HCT116 (cell line): ENCODE measurements around the gene SLC4A11. TPM values are rescaled to one million over a fixed set of nuclear protein-coding genes. Genes with fewer than 3 reads are reported as not detected.

Experiments
- ATAC-seq: fragments of 200-7000 bp; cut with Tn5 transposase; 2 replicates; pipeline ENCODE4 v1.9.1; 2020; ENCODE audit warnings: mild to moderate bottlenecking, moderate library complexity
- BruUV-seq: library from RNA; stranded (reverse); fragments of 400-500 nt; replicated peaks from 2 replicates; lab custom pipeline; 2021; lab: Mats Ljungman, UMichigan
- CTCF ChIA-PET: fragments of 300-600 bp; sonication (Branson Sonifier 250); formaldehyde crosslinking; loops from one replicate; lab custom pipeline; 2021; ENCODE audit warnings: antibody characterized with exemption; lab: Charles Lee
- POLR2A ChIA-PET: fragments of 300-600, 350-600 bp; sonication (Branson Sonifier 250); formaldehyde crosslinking; loops from one replicate; lab custom pipeline; 2021; ENCODE audit warnings: antibody characterized with exemption; lab: Charles Lee
- RAD21 ChIA-PET, 2 experiments: fragments of 300-600 bp; sonication (Branson Sonifier 250); formaldehyde crosslinking; loops; one replicate each; lab custom pipeline; 2023; ENCODE audit warnings: low total read pairs in 2 of 2; ENCODE audit not compliant: uncharacterized antibody in 2 of 2, unreplicated experiment in 2 of 2, low non-redundant PET in 1 of 2; lab: Charles Lee
- DNase-seq: peaks from one replicate; pipeline ENCODE4 v3.0.0-alpha.2; 2010; ENCODE audit warnings: low read depth, low spot score
- H2AFZ ChIP-seq: fragments of 200-600 bp; shearing (Covaris generic), sonication (generic); 2 replicates; pipeline ENCODE4 v1.6.1; 2017; ENCODE audit warnings: low read depth, mixed run types, mixed read lengths, antibody characterized with exemption, low read length; ENCODE audit not compliant: poor library complexity, severe bottlenecking
- H3K27ac ChIP-seq: 2 replicates; pipeline ENCODE4 v1.5.1; 2012; ENCODE audit warnings: low read depth, low read length
- H3K27me3 ChIP-seq: fragments of 200-600 bp; sonication (generic); 2 replicates; pipeline ENCODE4 v1.6.1; 2016; ENCODE audit warnings: mixed run types, low read length, mixed read lengths; ENCODE audit not compliant: insufficient read depth
- H3K36me3 ChIP-seq, 2 experiments: fragments of 200-500 bp in 1 of 2; fragments of 200-600 bp in 1 of 2; sonication (Bioruptor generic) in 1 of 2; sonication (generic) in 1 of 2; 2 replicates each; pipeline versions ENCODE4 v1.5.1 to v1.6.1; 2014 to 2016; ENCODE audit warnings: low read length in 2 of 2, inconsistent platforms in 1 of 2, mixed read lengths in 1 of 2, mixed run types in 1 of 2; ENCODE audit not compliant: insufficient read depth in 2 of 2, control insufficient read depth in 1 of 2
- H3K4me1 ChIP-seq, 2 experiments: fragments of 200-600 bp in 1 of 2; sonication (generic) in 1 of 2; 2 replicates each; pipeline versions ENCODE4 v1.5.1 to v1.6.1; 2012 to 2017; ENCODE audit warnings: low read length in 2 of 2, inconsistent platforms in 1 of 2, mild to moderate bottlenecking in 1 of 2, mixed read lengths in 1 of 2, mixed run types in 1 of 2, moderate library complexity in 1 of 2; ENCODE audit not compliant: insufficient read depth in 2 of 2, control insufficient read depth in 1 of 2
- H3K4me2 ChIP-seq: fragments of 200-600 bp; sonication (generic); 2 replicates; pipeline ENCODE4 v1.6.1; 2017; ENCODE audit warnings: mixed run types, low read length, mixed read lengths
- H3K4me3 ChIP-seq, 2 experiments: fragments of 200-600 bp in 1 of 2; sonication (generic) in 1 of 2; replicated peaks in 1 of 2; 2 replicates each; pipeline ENCODE4 v1.5.1; 2011 to 2016; ENCODE audit warnings: low read length in 2 of 2, control low read depth in 1 of 2, low read depth in 1 of 2, mild to moderate bottlenecking in 1 of 2, mixed read lengths in 1 of 2, mixed run types in 1 of 2
- H3K79me2 ChIP-seq: fragments of 200-600 bp; sonication (generic); 2 replicates; pipeline ENCODE4 v1.6.1; 2017; ENCODE audit warnings: mild to moderate bottlenecking, mixed run types, low read length, moderate library complexity, mixed read lengths; ENCODE audit not compliant: insufficient read depth
- H3K9ac ChIP-seq: fragments of 200-600 bp; sonication (generic); 2 replicates; pipeline ENCODE4 v1.6.1; 2016; ENCODE audit warnings: low read length, mixed read lengths
- H3K9me2 ChIP-seq: fragments of 200-600 bp; sonication (generic), shearing (Covaris generic); 2 replicates; pipeline ENCODE4 v1.6.1; 2017; ENCODE audit warnings: mixed run types, mild to moderate bottlenecking, moderate library complexity; ENCODE audit not compliant: insufficient read depth
- H3K9me3 ChIP-seq, 2 experiments: fragments of 200-500 bp in 1 of 2; fragments of 200-600 bp in 1 of 2; sonication (Bioruptor generic) in 1 of 2; sonication (generic) in 1 of 2; 2 replicates each; pipeline ENCODE4 v1.6.1; 2014 to 2017; ENCODE audit warnings: low read length in 2 of 2, mixed read lengths in 2 of 2, inconsistent platforms in 1 of 2, low read depth in 1 of 2, mild to moderate bottlenecking in 1 of 2, mixed run types in 1 of 2, moderate library complexity in 1 of 2; ENCODE audit not compliant: control insufficient read depth in 1 of 2, insufficient read depth in 1 of 2
- H4K20me1 ChIP-seq: fragments of 200-600 bp; sonication (generic), shearing (Covaris generic); 2 replicates; pipeline ENCODE4 v1.6.1; 2017; ENCODE audit warnings: mixed run types, mild to moderate bottlenecking, moderate library complexity; ENCODE audit not compliant: insufficient read depth
- ELF1 ChIP-seq: IDR thresholded peaks from 2 replicates; pipeline ENCODE4 v1.6.1; 2012; ENCODE audit warnings: low read depth, borderline replicate concordance
- JUND ChIP-seq: IDR thresholded peaks from 2 replicates; pipeline ENCODE4 v1.6.1; 2012
- POLR2A ChIP-seq: IDR thresholded peaks from 2 replicates; pipeline ENCODE4 v1.7.0; 2011; ENCODE audit warnings: borderline replicate concordance; ENCODE audit not compliant: insufficient read depth, insufficient read length; ENCODE audit errors: extremely low read depth
- SIN3A ChIP-seq: IDR thresholded peaks from 2 replicates; pipeline ENCODE4 v1.6.1; 2012; ENCODE audit warnings: low read depth
- SP1 ChIP-seq: IDR thresholded peaks from 2 replicates; pipeline ENCODE4 v1.6.1; 2012; ENCODE audit warnings: low read depth
- YY1 ChIP-seq: IDR thresholded peaks from 2 replicates; pipeline ENCODE4 v1.6.1; 2011; ENCODE audit warnings: low read length, low read depth, moderate library complexity, mild to moderate bottlenecking; ENCODE audit not compliant: insufficient replicate concordance; ENCODE audit errors: extremely low read depth
- ZBTB33 ChIP-seq: IDR thresholded peaks from 2 replicates; pipeline ENCODE4 v1.6.1; 2011; ENCODE audit warnings: mild to moderate bottlenecking, low read length, moderate library complexity; ENCODE audit not compliant: insufficient replicate concordance; ENCODE audit errors: extremely low read depth
- ZFX ChIP-seq: fragments of 450-650 bp; IDR thresholded peaks from 2 replicates; pipeline ENCODE4 v1.6.1; 2017
- ZNF274 ChIP-seq: fragments of 200-500 bp; sonication (Bioruptor generic); IDR thresholded peaks from 2 replicates; pipeline ENCODE4 v1.6.1; 2014; ENCODE audit warnings: mild to moderate bottlenecking, low read depth, low read length, inconsistent platforms
- intact Hi-C: fragments of 100-400 bp; cut with micrococcal nuclease; formaldehyde crosslinking; loops from 2 replicates; pipeline ENCODE4 v1.10.0; 2022
- total RNA-seq: library from RNA; stranded (reverse); gene quantifications from one replicate; pipeline ENCODE4 v1.2.1, GENCODE V29; 2021; ENCODE audit not compliant: unreplicated experiment
- TF ChIP-seq, protein P1 (sequence below): IDR thresholded peaks from 2 replicates; pipeline ENCODE4 v1.6.1; 2012; ENCODE audit warnings: low read depth

The SLC4A11 gene
- total RNA-seq, 1 experiment from 2014 or later: 22.7 TPM

- no peak for TF ChIP-seq ZBTB33
- no peak for TF ChIP-seq ZNF274
- no peak for TF ChIP-seq SP1
- no peak for TF ChIP-seq JUND
- TF ChIP-seq ZFX: no peak
- TF ChIP-seq, all 23 proteins: peak for 0
Observed at GRCh38 chr20:3273371-3273770, 34.4 kb upstream of the SLC4A11 start (continued).

- RAD21 ChIA-PET: no interaction called here
- Histone ChIP-seq H3K27me3 (no peaks in the 10 kb centered on the region), H3K9me2 (no peaks in the 10 kb centered on the region), H3K36me3 (no peaks in the 10 kb centered on the region), H2AFZ (no peak overlapping the region), H3K79me2 (no peaks in the 10 kb centered on the region), H3K4me3 (no peak overlapping the region), H3K27ac (no peak overlapping the region), H3K4me2 (no peak overlapping the region), H3K4me1 (no peaks in the 10 kb centered on the region), H3K9ac (no peak overlapping the region), H4K20me1 (no peaks in the 10 kb centered on the region), H3K9me3 (no peaks in the 10 kb centered on the region)
- TF ChIP-seq, protein P1, sequence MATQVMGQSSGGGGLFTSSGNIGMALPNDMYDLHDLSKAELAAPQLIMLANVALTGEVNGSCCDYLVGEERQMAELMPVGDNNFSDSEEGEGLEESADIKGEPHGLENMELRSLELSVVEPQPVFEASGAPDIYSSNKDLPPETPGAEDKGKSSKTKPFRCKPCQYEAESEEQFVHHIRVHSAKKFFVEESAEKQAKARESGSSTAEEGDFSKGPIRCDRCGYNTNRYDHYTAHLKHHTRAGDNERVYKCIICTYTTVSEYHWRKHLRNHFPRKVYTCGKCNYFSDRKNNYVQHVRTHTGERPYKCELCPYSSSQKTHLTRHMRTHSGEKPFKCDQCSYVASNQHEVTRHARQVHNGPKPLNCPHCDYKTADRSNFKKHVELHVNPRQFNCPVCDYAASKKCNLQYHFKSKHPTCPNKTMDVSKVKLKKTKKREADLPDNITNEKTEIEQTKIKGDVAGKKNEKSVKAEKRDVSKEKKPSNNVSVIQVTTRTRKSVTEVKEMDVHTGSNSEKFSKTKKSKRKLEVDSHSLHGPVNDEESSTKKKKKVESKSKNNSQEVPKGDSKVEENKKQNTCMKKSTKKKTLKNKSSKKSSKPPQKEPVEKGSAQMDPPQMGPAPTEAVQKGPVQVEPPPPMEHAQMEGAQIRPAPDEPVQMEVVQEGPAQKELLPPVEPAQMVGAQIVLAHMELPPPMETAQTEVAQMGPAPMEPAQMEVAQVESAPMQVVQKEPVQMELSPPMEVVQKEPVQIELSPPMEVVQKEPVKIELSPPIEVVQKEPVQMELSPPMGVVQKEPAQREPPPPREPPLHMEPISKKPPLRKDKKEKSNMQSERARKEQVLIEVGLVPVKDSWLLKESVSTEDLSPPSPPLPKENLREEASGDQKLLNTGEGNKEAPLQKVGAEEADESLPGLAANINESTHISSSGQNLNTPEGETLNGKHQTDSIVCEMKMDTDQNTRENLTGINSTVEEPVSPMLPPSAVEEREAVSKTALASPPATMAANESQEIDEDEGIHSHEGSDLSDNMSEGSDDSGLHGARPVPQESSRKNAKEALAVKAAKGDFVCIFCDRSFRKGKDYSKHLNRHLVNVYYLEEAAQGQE: no peak
- TF ChIP-seq YY1: no peak
- TF ChIP-seq JUND: no peak
- no peak for TF ChIP-seq POLR2A
- no peak for TF ChIP-seq ZBTB33
- no peak for TF ChIP-seq SIN3A
- TF ChIP-seq ZNF274: no peak
- TF ChIP-seq ELF1: no peak
- ATAC-seq: no peak
- POLR2A ChIA-PET: no interaction called here
- intact Hi-C loops: no loop called here
- CTCF ChIA-PET: no interaction called here
- DNase-seq: no peak
- no TSS peak for BruUV-seq
Observed at GRCh38 chr20:3270051-3270450, 31.1 kb upstream of the SLC4A11 start.
